Hippocampal formation (tissue), 2 donors: Measurements from ENCODE around the gene CERKL.

ENCODE experiments used
- DNase-seq, 2 donors: peaks; one replicate each; lab custom pipeline; 2025; lab: John Stamatoyannopoulos, UW

Gene CERKL

GRCh38 chr2:181677912-181678586 is 21.1 kb upstream of the CERKL start:
- no peak for DNase-seq

DNA sequence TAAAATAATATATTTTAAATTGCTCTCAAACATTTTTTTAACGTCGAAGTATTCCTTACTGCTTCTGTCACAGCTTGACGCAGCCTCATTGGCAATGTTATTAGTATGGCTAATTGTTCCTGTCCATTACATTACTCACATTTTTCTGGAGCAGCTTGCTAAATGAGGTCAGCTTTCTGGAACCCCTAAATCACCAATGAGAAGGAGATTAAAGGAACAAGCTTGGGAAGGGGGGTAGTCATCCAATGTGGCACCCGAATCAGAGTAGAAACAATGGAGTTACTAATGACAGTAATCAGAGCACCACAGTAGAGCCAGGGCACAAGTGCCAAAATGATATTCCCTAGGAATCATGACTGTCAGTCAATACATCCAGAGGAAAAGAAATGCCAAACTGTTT is 18.3 kb upstream of the CERKL start:
- no peak for DNase-seq

DNA sequence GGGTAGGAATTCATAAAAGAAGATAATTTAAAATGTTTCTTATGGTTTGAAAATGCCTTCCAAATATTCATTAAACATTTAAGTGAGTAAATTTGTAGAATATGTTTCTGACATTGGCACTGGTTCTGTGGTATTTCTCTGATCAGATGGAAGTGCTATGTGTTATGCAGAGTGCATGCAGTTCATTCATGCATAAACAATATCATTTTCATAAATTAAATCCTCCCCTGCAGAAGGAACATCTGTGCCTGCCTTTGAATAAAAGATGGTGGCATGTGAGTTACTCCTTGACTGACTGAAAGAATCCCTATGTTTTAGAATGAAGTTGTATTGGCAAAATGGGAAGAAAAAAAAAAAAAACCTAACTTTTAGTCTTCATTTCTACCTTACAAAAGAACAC is 17.6 kb upstream of the CERKL start:
- no peak for DNase-seq

DNA sequence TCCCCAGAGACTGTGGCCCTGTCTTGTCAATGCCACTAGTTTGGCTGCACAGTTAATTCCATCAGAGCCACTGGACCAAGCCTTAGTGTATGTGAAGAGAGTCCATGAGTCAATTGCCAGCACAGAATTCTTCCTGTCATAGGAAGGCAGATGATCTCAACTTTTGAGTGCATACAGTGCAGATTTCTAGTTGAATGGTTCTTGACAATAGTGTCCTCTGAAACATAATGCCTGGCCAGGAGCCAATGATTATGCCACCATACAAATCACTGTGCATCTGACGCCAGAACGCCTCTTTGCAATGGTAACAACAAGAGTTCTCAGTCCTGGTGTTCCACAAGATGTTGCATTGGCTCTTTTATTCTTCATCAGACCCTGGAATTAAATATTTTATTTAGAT is 16.3 kb upstream of the CERKL start:
- no peak for DNase-seq

DNA sequence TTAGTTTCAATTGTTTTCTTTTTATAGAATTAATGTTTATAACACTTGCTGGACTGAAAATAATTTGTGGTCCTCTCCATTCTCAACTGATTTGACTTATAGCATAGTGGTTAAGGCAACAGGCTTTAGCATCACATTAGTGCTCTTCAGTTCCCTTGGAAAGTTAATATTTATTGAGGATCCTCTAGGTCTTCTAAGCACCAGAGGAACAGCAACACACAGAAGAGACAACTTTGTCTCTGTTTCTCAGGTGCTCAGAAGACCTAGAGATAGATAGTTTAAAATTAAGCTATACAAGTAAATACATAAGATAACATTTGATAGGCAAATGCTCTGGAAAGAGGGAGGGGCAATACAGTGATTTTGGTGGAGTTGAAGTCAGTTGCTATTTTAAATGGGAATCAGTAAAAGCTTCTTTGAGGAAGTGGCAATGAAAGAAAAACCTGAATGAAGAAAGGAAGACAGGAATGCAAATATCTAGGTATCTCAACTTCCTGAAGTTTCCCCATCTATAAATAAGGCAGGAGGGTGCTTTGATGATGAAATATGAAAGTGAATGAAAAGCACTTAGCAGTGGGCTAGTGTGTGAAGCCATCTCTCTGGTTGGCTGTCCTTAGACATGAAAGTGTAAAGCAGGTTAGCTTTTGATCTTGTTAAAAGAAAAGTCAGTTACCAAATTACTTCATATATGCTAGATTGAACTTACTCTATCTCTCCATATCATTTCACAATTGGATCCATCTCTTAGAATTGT is 15.5 kb upstream of the CERKL start:
- DNase-seq: no peak

- no peak for DNase-seq
These were observed 13.7 kb upstream of the CERKL start for GRCh38 chr2:181670632-181671031.

DNA sequence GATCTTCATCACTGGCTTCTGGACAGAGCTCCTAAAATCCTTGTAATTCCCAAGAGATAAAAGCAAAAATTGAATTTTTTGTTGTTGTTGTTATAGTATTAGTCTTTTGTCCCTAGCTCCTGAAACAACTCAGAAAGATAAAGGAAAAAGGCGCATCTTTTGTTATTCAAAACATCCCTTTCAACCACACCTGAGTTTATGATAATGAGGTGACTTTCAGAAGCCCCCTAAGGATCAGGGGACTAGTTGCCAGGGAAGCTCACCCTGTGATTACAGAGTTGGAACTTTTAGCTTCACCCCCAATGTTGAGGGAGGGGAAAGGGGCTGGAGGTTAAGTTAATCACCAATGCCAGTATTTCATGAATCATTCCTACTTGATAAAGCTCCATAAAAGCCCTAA is 10.3 kb upstream of the CERKL start:
- DNase-seq: no peak

DNA sequence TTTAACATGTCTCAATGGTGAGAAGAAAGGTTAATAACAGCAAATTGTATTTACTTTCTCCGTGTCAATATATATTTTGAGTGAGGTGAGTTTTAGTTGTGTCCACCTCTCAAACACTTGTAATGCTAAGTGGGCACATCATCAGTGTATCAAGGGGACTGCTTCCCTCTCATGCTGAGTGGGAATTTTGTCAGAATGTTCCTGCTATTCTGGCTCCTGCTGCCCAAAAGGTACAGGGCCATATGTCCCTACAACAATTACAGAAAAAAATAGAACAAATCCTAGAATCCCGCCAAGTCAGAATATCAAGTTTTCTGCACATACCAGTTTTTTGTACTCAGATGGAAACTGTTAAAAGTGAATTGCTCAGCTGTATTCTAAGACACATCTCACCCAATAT is 5.4 kb upstream of the CERKL start:
- DNase-seq: no peak

- DNase-seq: no peak
These were observed 3.3 kb upstream of the CERKL start for GRCh38 chr2:181660181-181660580.

GRCh38 chr2:181658444-181658843 is 1.5 kb upstream of the CERKL start:
- no peak for DNase-seq

DNA sequence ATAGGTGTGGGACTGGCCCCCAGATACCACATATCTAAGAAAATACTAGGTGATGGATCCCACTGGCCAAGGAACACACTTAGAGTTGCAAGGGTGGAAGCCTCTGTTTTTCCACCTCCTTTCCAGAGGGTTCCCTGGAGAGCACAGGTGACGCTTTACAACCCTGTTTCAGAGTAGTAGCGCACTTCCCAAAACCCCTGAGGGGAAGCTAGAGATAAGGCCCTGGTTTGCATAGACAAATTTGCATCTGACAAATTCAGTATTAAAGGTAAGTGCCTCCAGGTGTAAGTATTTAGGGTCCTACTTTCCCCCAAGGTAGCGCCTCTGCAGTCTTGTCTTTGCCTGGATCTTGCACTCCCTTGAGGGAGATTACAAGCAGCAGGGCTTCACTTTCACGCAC is 474 bp upstream of the CERKL start:
- no peak for DNase-seq

GRCh38 chr2:181655519-181655918 is 1.4 kb downstream of the CERKL start:
- DNase-seq: no peak

DNA sequence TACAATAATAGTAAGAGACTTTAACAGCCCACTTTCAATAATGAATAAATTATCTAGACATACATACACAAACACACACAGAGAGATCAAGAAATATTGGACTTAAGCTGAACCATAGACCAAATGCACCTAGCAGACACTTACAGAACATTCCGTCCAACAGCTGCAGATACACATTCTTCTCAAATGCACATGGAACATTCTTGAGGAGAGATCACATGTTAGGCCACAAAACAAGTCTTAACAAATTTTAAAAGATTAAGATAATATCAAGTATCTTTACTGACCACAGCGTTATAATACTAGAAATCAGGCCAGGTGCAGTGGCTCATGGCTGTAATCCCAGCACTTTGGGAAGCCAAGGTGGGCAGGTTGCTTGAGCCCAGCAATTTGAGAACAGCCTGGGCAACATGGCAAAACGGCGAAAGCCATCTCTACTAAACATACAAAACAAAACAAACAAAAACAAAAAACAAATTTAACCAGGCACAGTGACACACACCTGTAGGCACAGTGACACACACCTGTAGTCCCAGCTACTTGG is 7.4 kb downstream of the CERKL start:
- no peak for DNase-seq

GRCh38 chr2:181648478-181649155 is 8.3 kb downstream of the CERKL start:
- DNase-seq: no peak

DNA sequence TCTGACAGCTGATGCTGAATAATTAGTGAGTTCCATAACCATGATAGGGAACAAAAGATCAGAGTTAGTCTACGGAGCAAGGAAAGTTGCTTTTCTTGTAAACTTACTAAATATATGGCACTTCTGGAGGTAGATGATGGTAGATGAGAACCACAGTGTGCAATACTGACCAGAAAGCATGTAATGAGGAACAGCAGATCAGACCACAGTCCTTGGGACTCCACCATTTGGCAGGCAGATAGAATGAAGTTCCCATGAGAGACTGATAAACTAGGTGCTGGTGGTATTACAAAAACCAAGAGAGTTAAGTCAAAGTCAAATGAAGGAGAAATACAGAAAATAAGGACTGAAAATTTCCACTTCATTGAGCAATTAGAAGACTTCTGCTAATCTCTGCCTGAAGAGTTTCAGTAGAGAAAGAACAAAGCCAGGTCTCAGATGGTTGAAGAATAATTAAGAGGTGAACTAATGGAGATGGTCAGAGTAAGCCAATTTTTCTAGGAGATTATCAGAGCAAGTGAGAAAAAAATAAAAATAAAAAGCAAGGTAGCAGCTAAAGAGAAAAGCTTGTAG is 10.4 kb downstream of the CERKL start:
- DNase-seq: no peak

DNA sequence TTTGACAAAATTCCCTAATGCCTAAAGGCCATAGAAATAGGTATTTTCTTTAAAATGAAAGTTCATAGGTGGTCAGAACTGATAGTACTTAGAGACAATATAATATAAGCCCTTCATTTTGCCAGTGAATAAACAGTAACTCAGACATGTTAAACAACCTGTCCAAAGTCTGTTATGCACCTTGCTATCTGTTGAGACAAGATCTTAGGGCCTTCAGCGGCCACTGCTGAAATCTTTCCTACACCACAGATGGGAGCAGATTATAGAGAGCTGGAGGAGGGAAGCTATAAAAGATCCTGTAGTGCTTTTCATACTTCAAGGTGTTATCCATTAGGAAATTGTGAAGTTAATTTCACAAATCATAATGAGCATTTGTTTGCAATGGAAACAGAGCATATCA is 13.8 kb downstream of the CERKL start:
- DNase-seq: no peak

GRCh38 chr2:181642086-181642485 is 14.8 kb downstream of the CERKL start:
- DNase-seq: no peak

DNA sequence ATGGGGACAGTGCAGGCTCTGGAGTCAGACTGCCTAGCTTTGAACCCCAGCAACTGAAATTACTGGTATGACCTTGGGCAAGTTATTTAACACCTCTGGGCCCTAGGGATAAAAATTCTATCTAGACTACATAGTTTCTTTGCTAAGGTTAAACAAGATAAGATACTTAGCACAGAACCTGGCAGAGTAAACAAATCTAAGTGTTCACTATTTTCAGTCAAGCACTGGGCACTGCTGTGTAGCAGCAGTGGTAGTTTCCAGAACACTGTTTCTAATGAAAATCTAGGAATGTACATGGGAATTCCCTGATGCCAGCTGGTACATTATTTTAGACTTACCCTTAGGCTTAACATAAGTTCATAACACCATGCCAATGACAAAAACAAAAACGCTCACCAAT is 17.2 kb downstream of the CERKL start:
- no peak for DNase-seq

DNA sequence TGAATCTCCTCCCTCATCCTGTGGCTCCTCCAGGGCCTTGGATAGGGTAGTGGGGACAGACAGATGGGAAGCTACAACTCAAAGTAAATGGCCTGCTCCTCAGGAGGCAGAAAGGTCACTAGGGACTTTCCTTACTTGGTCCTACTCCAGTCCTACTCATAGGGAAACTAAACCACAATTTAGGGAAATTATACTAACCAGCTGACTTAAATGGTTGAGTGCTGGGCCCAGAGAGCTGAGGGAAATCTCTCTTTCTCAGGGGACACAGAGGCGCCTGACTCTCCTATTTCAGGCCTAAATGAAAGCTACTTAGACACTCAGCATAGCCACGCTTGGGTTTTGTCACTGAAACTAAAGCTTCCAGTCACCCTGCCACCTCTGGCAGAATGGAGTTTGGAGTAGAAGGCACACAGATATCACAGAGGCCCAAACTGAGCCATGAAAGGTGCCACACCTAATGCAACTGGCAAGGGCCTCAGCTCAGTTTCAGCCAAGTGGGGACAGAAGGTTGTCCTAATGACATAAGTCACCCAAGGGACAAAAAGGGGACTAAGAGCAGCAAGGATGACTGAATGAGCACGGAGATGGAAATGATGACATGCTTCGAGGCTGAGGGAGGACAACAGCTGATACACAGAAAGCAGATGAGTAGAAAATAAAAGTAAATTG is 24.0 kb downstream of the CERKL start:
- no peak for DNase-seq

DNA sequence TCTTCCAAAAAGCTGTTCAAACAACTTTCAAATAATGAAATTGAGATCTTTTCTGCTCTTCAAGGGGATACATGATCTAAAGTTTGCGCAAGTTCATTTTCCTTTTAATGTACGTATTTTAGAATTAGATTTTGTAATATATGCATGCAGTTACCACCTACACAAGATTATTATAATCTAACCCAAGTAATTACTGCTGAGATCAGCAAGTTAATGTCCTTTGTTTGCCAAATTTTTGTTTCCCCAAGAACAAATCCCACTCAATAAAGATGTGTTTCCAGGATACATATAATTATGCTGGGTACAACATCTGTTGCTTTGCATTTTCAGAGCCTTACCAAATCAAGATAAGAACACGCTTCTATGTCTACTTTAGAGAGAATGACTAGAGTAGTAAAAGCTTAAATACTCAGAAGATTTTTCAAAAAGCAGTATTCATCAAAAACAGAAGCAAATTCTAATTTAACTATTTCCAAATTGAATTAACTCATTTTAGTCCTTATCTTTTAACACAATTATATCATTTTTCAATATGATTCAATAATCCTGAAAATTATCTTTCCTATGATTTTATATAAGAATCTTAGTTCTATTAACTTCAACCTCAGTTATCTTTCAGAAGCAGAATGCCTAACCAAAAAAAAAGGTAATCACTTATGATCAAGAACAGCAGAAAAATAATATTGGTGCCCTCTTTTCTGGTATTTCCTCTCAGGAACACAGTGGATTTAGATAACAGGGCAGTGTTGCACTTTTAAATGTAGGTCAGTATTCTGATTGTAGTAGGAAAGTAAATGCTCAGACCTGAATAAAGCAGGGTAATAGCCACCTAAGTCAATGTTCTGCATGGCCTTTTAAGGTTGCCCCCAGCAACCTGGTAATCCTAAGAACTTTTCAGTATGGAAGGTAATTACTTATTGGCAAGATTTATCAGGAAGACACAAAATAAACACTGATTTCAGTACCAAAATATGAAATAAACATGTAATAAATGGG is 28.0 kb downstream of the CERKL start:
- DNase-seq: no peak

DNA sequence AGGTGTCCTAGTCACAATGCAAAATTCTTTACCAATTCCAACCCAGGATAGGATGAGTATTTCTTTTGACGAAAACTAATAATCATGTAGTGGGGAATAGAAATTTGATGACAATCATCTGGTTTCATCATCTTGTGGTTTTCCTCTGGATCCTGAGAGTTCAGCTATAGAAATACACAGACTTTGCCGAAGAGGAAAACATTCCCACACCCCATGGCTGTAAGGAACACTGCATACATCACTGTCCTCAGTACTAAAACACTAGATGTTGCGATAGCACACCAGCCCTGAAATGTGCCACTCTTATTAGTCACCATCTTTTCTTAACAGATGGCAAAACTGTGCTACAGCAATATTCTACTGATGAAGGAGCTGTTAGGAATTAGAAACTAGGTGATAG is 29.4 kb downstream of the CERKL start:
- no peak for DNase-seq
